ENCODE results near the gene CDK19.

CDK19 gene

GRCh38 chr6:110661414-110661813 is 153.9 kb downstream of the CDK19 start:
- Histone ChIP-seq H3K4me3 (replicated peaks; ENCODE audit: low read depth, low read length) (no peak overlapping the region), H3K27me3 (replicated peaks; ENCODE audit: control insufficient read depth, insufficient read depth, low read length) (no peaks in the 10 kb centered on the region), H3K36me3 (ENCODE audit: control insufficient read depth, insufficient read depth, low read length) (peaks cover 4% of the 10 kb centered on the region)
- TF ChIP-seq CTCF (IDR thresholded peaks at IDR 0.05; ENCODE audit: insufficient read depth, low read length, poor library complexity, severe bottlenecking): no peak
- DNase-seq (ENCODE audit: extremely low read depth, insufficient read length): no peak

- Histone ChIP-seq H3K27me3 (replicated peaks; ENCODE audit: control insufficient read depth, insufficient read depth, low read length) (no peaks in the 10 kb centered on the region), H3K36me3 (ENCODE audit: control insufficient read depth, insufficient read depth, low read length) (peaks cover 4% of the 10 kb centered on the region), H3K4me3 (replicated peaks; ENCODE audit: low read depth, low read length) (no peak overlapping the region)
- DNase-seq (ENCODE audit: extremely low read depth, insufficient read length): no peak
- no peak for TF ChIP-seq CTCF (IDR thresholded peaks at IDR 0.05; ENCODE audit: insufficient read depth, low read length, poor library complexity, severe bottlenecking)
These were observed 155.1 kb downstream of the CDK19 start for GRCh38 chr6:110660066-110660655.

- Histone ChIP-seq H3K36me3 (ENCODE audit: control insufficient read depth, insufficient read depth, low read length) (peaks cover 4% of the 10 kb centered on the region), H3K27me3 (replicated peaks; ENCODE audit: control insufficient read depth, insufficient read depth, low read length) (no peaks in the 10 kb centered on the region), H3K4me3 (replicated peaks; ENCODE audit: low read depth, low read length) (no peak overlapping the region)
- TF ChIP-seq CTCF (IDR thresholded peaks at IDR 0.05; ENCODE audit: insufficient read depth, low read length, poor library complexity, severe bottlenecking): no peak
- DNase-seq (ENCODE audit: extremely low read depth, insufficient read length): no peak
These were observed 156.5 kb downstream of the CDK19 start for GRCh38 chr6:110658631-110659211.

GRCh38 chr6:110656492-110656891 is 158.8 kb downstream of the CDK19 start:
- peaks cover 4% of the 10 kb centered on the region for H3K36me3 ChIP-seq (ENCODE audit: control insufficient read depth, insufficient read depth, low read length)
- DNase-seq (ENCODE audit: extremely low read depth, insufficient read length): no peak
- no peak for TF ChIP-seq CTCF (IDR thresholded peaks at IDR 0.05; ENCODE audit: insufficient read depth, low read length, poor library complexity, severe bottlenecking)
- no peak overlapping the region for H3K4me3 ChIP-seq (replicated peaks; ENCODE audit: low read depth, low read length)
- H3K27me3 ChIP-seq (replicated peaks; ENCODE audit: control insufficient read depth, insufficient read depth, low read length): no peaks in the 10 kb centered on the region

GRCh38 chr6:110655821-110656220 is 159.4 kb downstream of the CDK19 start:
- no peak for TF ChIP-seq CTCF (IDR thresholded peaks at IDR 0.05; ENCODE audit: insufficient read depth, low read length, poor library complexity, severe bottlenecking)

More at GRCh38 chr6:110655821-110656220, 159.4 kb downstream of the CDK19 start:
- peaks cover 4% of the 10 kb centered on the region for H3K36me3 ChIP-seq (ENCODE audit: control insufficient read depth, insufficient read depth, low read length)
- no peak for DNase-seq (ENCODE audit: extremely low read depth, insufficient read length)
- H3K4me3 ChIP-seq (replicated peaks; ENCODE audit: low read depth, low read length): no peak overlapping the region
- no peaks in the 10 kb centered on the region for H3K27me3 ChIP-seq (replicated peaks; ENCODE audit: control insufficient read depth, insufficient read depth, low read length)

Data from GM06990 (cell line).